B cell (primary cell): ENCODE results near the gene HYAL1. TPM values are rescaled to one million over a fixed set of nuclear protein-coding genes. Genes with fewer than 3 reads are reported as not detected.

Experiments
- ATAC-seq: fragments of 200-7000 bp; cut with Tn5 transposase; one replicate; pipeline ENCODE4 v1.10.0; 2021; ENCODE audit warnings: low read depth, mild to moderate bottlenecking, moderate number of reproducible peaks, moderate library complexity
- CTCF ChIA-PET: fragments of 350-600 bp; sonication (Branson Sonifier 250); formaldehyde crosslinking; loops from one replicate; lab custom pipeline; 2021; ENCODE audit warnings: antibody characterized with exemption, inconsistent platforms; lab: Charles Lee
- POLR2A ChIA-PET: fragments of 350-600 bp; sonication (Branson Sonifier 250); formaldehyde crosslinking; loops from one replicate; lab custom pipeline; 2021; ENCODE audit warnings: antibody characterized with exemption; lab: Charles Lee
- DNase-seq: peaks from one replicate; pipeline ENCODE4 v3.0.0; 2013
- H2AFZ ChIP-seq: 2 replicates; pipeline ENCODE4 v1.6.1; 2012; ENCODE audit warnings: mild to moderate bottlenecking, low read depth, low read length; ENCODE audit not compliant: insufficient read depth, poor library complexity, severe bottlenecking
- H3K27ac ChIP-seq, 2 donors: 1 replicate in 1 of 2; 2 replicates in 1 of 2; pipeline ENCODE4 v1.5.1; 2012 to 2013; ENCODE audit warnings: low read length in 2 of 2, mild to moderate bottlenecking in 2 of 2, moderate library complexity in 1 of 2
- H3K27me3 ChIP-seq, 4 experiments: fragments of 200-600 bp in 1 of 4; sonication (generic) in 1 of 4; replicated peaks in 1 of 4; 1 replicate in 2 of 4; 2 replicates in 2 of 4; pipeline versions ENCODE4 v1.6.1 to v1.7.0; 2013 to 2016; ENCODE audit warnings: low read length in 3 of 4, mild to moderate bottlenecking in 2 of 4, mixed read lengths in 1 of 4, moderate library complexity in 1 of 4; ENCODE audit not compliant: insufficient read depth in 4 of 4, control insufficient read depth in 3 of 4; ENCODE audit errors: control extremely low read depth in 1 of 4
- H3K36me3 ChIP-seq, 2 experiments: replicated peaks in 1 of 2; 1 replicate in 1 of 2; 2 replicates in 1 of 2; pipeline versions ENCODE4 v1.6.1 to v1.7.1; 2013; ENCODE audit warnings: low read length in 1 of 2; ENCODE audit not compliant: insufficient read depth in 2 of 2, control insufficient read depth in 1 of 2; ENCODE audit errors: control extremely low read depth in 1 of 2, extremely low read depth in 1 of 2
- H3K4me1 ChIP-seq, 2 donors: fragments of 200-600 bp in 1 of 2; sonication (generic) in 1 of 2; 1 replicate in 1 of 2; 2 replicates in 1 of 2; pipeline versions ENCODE4 v1.5.1 to v1.6.1; 2013 to 2017; ENCODE audit warnings: low read length in 2 of 2; ENCODE audit not compliant: control insufficient read depth in 2 of 2, insufficient read depth in 2 of 2
- H3K4me2 ChIP-seq: replicated peaks from 2 replicates; pipeline ENCODE3; 2012; ENCODE audit warnings: mild to moderate bottlenecking, low read depth, low read length; ENCODE audit not compliant: poor library complexity, severe bottlenecking
- H3K4me3 ChIP-seq, 5 experiments: fragments of 200-600 bp in 1 of 5; sonication (generic) in 1 of 5; 1 replicate in 3 of 5; 2 replicates in 2 of 5; pipeline versions ENCODE4 v1.5.1 to v1.7.0; 2011 to 2016; ENCODE audit warnings: low read length in 4 of 5, mild to moderate bottlenecking in 4 of 5, low read depth in 2 of 5, control low read depth in 1 of 5, moderate library complexity in 1 of 5; ENCODE audit not compliant: insufficient read depth in 1 of 5; ENCODE audit errors: control extremely low read depth in 1 of 5, extremely low read depth in 1 of 5
- H3K79me2 ChIP-seq: fragments of 200-600 bp; sonication (generic); one replicate; pipeline ENCODE4 v1.6.0; 2016; ENCODE audit warnings: low read length; ENCODE audit not compliant: control insufficient read depth, insufficient read depth
- H3K9ac ChIP-seq: fragments of 200-600 bp; sonication (generic); 2 replicates; pipeline ENCODE4 v1.6.1; 2017; ENCODE audit warnings: mild to moderate bottlenecking, low read length, moderate library complexity
- H3K9me3 ChIP-seq, 3 donors: one replicate each; pipeline versions ENCODE4 v1.6.1 to v1.7.1; 2013; ENCODE audit warnings: low read length in 2 of 3; ENCODE audit not compliant: control insufficient read depth in 2 of 3, insufficient read depth in 1 of 3; ENCODE audit errors: control extremely low read depth in 1 of 3
- H4K20me1 ChIP-seq: 2 replicates; pipeline ENCODE4 v1.6.0; 2012; ENCODE audit warnings: mild to moderate bottlenecking, low read length; ENCODE audit not compliant: insufficient read depth, control insufficient read depth, poor library complexity, severe bottlenecking
- H3K27ac Mint-ChIP-seq: one replicate; pipeline ENCODE4 v1.8.0; 2021; ENCODE audit warnings: mixed read lengths
- H3K27me3 Mint-ChIP-seq: one replicate; pipeline ENCODE4 v1.8.0; 2021; ENCODE audit warnings: mixed read lengths
- H3K4me1 Mint-ChIP-seq: one replicate; pipeline ENCODE4 v1.8.0; 2021; ENCODE audit warnings: mixed read lengths
- H3K4me3 Mint-ChIP-seq: one replicate; pipeline ENCODE4 v1.8.0; 2021; ENCODE audit warnings: mixed read lengths
- H3K9me3 Mint-ChIP-seq: one replicate; pipeline ENCODE4 v1.8.0; 2022; ENCODE audit warnings: mixed read lengths; ENCODE audit not compliant: insufficient read depth
- CTCF ChIP-seq: fragments of 200-600 bp; IDR thresholded peaks from one replicate; pipeline ENCODE4 v1.8.0; 2022; ENCODE audit warnings: antibody characterized with exemption, mild to moderate bottlenecking
- EZH2 ChIP-seq: IDR thresholded peaks from 2 replicates; pipeline ENCODE4 v1.6.1; 2012; ENCODE audit warnings: borderline replicate concordance, low read depth, mild to moderate bottlenecking, moderate library complexity, low read length; ENCODE audit not compliant: insufficient read depth, poor library complexity, severe bottlenecking
- WGBS: methylation state at CpG from one replicate; pipeline ENCODE4 v1.1.5; 2013; ENCODE audit warnings: missing lambda C conversion rate; ENCODE audit not compliant: insufficient coverage; 5-methylcytosine and 5-hydroxymethylcytosine counted together
- intact Hi-C: fragments of 100-400 bp; cut with micrococcal nuclease; formaldehyde crosslinking; loops from one replicate; pipeline ENCODE4 v1.10.0; 2022
- polyA plus RNA-seq: library from polyadenylated mRNA; depleted of rRNA; stranded (reverse); fragments of >200 nt; gene quantifications from 2 replicates; pipeline ENCODE4 v1.2.3, GENCODE V29; 2012
- total RNA-seq, 2 donors: library from RNA; stranded (reverse); fragments of 120-200 nt in 1 of 2; gene quantifications; 1 replicate in 1 of 2; 2 replicates in 1 of 2; pipeline versions ENCODE4 v1.2.3 to v1.2.4, GENCODE V29; 2013 to 2022

The HYAL1 gene
- total and polyA plus RNA-seq, 2 donors (not counting 1 experiment from before 2014, with no cell fraction given) = 0.12 to 0.30 TPM

GRCh38 chr3:50331364-50331907 lies 28.1 kb upstream of the HYAL1 start:
- POLR2A ChIA-PET = interaction anchor here (0.7 kb wide), 1 partner anchor 12 kb away, joined by 4 read pairs; no protein-coding TSS in a partner anchor
- Histone ChIP-seq H3K79me2 (peaks cover 68% of the 10 kb centered on the region), H4K20me1 (peaks cover 54% of the 10 kb centered on the region)

More at GRCh38 chr3:50331364-50331907, 28.1 kb upstream of the HYAL1 start:
- H3K4me2 ChIP-seq = no peak overlapping the region
- no peak for DNase-seq
- peaks cover 35% of the 10 kb centered on the region for H3K4me1 Mint-ChIP-seq
- no peak overlapping the region for H3K27ac Mint-ChIP-seq
- no peak overlapping the region for H3K27ac ChIP-seq
- no peak overlapping the region for H2AFZ ChIP-seq
- no peak overlapping the region for H3K4me3 ChIP-seq
- peaks cover 23 to 47% of the 10 kb centered on the region in 2 donors for H3K4me1 ChIP-seq
- TF ChIP-seq CTCF = no peak
- TF ChIP-seq EZH2 = no peak
- peaks cover 0 to 53% of the 10 kb centered on the region in 2 experiments for H3K36me3 ChIP-seq
- no peaks in the 10 kb centered on the region for H3K9me3 Mint-ChIP-seq
- 99% methylated on average over 17 of the region's 19 CpGs for WGBS
- CTCF ChIA-PET = interaction anchor here (0.7 to 1.4 kb wide), 2 partner anchors 15 to 19 kb away, joined by 3 read pairs; partner anchors contain the start of genes CYB561D2 and NPRL2
- H3K9ac ChIP-seq = no peak overlapping the region
- intact Hi-C loops = no loop called here
- H3K27me3 Mint-ChIP-seq = no peaks in the 10 kb centered on the region
- H3K4me3 Mint-ChIP-seq = no peak overlapping the region
- ATAC-seq = no peak
- H3K27me3 ChIP-seq = no peaks in the 10 kb centered on the region
- H3K9me3 ChIP-seq = no peaks in the 10 kb centered on the region
